Measurements from ENCODE around the gene SELENOH.

Gene SELENOH

GRCh38 chr11:57778318-57779037, 37.2 kb downstream of the SELENOH start:
- no peak for DNase-seq (ENCODE audit: low read depth in 2 of 2, low spot score in 1 of 2)

DNA sequence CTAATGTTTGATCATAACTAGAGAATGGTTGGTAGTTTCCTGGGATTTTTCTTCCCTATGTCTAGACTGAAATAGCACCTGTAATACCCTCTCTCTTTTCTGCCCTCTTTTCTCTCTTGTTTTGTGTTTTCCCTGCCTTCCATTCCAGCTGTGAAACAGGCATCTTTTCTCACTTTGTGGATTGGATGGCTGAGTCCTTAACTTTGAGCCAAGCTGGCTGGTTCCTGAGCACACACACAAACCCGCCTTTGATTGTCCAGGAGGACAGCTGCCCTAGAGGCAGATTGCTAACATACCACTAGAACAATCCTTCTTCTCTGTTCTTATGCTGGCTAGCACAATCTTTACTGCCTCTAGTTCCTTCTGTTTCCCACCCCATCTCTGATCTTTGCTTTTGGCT, 38.0 kb downstream of the SELENOH start:
- no peak for DNase-seq (ENCODE audit: low read depth in 2 of 2, low spot score in 1 of 2)

DNA sequence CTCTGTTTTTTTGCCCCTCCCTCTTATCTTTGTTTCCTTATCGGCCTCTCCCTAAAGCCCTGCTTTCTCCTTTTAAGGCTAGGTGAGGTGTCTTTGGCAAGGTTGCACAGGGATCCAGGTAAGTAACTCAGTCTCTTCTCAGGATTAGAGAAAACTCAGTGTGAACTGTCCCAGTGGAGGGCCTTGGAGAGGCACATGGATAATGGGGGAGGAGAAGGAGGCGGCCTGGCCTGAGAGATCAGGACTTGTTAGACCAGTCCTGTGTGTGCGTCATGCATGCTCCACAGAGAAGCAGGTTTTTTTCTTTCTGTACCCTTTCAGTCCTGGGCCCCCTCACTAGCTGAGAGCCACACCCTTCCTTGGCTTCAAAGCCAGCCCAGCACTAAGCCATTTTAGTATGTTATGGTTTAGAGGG, 40.2 kb downstream of the SELENOH start:
- no peak for DNase-seq (ENCODE audit: low read depth in 2 of 2, low spot score in 1 of 2)

DNA sequence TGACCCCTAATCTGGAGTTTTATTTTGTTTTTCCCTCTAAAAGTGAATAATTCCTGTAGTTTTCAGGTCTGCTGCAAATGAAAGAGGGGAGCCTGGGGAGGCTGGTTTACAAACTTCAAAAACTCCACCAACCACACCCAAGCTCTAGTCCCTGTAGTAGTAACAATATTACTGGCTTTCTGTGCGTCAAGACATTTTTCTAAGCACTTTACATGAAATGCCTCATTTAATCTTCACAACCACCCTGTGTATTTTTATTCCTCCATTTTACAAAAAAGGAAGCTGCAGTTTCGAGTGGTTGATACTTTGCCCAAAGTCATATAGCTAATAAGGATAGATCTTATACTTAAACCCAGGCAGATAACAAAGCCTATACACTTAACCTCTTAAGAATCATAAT, 43.8 kb downstream of the SELENOH start:
- no peak for DNase-seq (ENCODE audit: low read depth in 2 of 2, low spot score in 1 of 2)

DNA sequence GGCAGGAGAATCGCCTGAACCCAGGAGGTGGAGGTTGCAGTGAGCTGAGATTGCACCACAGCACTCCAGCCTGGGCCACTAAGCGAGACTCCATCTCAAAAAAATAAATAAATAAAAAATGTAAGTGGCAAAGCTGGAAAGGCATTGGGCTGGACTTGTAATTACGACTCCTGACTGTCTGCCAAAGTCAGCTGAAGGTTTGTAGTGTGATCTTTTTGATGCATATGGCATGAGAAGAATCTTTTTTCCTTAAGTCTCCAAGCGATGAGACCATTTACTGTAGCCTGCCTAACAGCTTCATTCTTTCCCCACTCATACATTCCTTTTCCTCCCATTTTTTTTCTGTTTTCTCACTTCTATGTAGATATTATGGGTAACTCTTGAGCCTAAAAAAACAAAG, 45.1 kb downstream of the SELENOH start:
- no peak for DNase-seq (ENCODE audit: low read depth in 2 of 2, low spot score in 1 of 2)

DNA sequence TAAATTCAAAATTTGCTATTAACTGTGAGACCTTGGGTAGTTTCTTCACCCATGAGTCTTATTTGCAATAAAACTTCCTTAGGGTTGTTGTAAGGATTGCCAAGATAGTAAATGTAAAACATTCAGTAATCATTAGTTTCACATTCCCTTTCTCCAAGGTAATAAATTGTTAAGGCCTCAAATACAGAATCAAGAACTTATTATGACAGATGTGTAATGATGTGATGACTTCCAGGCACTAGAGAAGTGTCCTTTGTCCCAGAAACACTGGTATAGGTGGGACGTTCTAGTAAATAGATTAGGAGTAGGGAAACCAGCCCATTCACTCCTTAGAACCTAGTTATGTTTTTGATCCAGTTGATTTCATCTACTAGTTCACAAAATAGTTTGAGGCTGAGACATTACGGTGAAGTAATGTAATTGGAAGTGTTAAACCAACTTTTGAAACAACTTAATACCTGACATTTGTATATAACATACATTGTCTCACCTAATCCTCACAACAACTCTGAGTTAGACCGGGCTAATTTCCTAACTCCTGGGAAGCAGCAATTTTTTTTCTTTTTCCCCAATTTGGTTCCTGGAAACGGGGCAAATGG, 45.8 kb downstream of the SELENOH start:
- DNase-seq (ENCODE audit: low read depth in 2 of 2, low spot score in 1 of 2) = no peak

DNA sequence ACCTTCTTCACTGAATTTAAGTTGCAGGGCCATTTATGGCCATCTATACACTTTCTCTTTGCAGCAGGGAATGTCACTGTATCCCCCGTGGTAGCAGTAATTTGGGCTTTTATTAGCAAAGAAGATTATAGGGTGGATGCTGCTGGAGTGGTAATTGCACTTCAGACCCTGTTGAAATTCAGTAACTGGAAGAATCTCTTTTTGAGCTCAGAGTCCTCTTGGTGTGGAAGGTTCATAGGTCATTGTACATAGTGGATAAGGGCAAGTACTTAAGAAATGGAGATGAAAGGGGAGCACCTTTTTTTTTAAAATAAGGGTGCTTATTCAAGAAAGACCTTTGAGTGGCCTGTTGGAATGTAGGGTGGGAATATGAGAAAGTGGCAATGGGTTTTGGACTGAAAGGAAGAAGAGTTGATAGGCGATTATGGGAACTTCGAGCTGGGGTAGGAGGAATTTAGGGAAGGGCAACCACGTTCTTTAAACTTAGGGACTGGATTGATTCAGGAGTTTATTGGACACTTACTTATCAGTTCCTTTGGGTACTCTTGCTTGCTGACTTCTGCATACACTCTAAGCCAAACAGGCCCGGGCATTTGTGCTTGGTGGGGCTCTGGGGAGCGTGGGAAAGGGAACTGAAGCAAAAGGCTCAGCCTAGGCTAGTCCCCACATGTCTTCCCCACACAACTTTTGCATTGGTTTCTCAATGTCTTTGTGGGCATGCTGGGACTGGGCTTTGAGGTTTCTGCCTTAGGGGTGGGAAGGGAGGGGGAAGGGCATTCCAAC, 46.8 kb downstream of the SELENOH start:
- DNase-seq (ENCODE audit: low read depth in 2 of 2, low spot score in 1 of 2) = no peak

DNA sequence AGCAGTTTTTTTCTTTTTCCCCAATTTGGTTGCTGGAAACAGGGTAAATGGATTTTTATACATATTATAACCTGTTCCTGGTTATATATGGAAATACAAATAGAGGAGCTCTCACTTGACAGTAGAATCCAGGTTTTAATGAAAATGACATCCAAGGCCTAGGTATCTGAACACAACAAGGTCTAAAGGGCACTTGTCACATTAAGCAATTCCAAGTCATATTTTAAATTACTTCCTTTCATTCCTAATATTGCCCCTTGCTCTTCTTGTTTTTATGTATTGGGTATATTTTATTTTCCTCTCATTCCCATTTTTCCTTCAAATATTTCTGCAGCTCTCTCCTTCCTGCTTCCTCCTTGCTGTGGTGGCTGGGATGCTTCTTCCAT, 47.4 kb downstream of the SELENOH start:
- no peak for DNase-seq (ENCODE audit: low read depth in 2 of 2, low spot score in 1 of 2)

- no peak for DNase-seq (ENCODE audit: low read depth in 2 of 2, low spot score in 1 of 2)
Measured at GRCh38 chr11:57791321-57792059, 50.2 kb downstream of the SELENOH start.

DNA sequence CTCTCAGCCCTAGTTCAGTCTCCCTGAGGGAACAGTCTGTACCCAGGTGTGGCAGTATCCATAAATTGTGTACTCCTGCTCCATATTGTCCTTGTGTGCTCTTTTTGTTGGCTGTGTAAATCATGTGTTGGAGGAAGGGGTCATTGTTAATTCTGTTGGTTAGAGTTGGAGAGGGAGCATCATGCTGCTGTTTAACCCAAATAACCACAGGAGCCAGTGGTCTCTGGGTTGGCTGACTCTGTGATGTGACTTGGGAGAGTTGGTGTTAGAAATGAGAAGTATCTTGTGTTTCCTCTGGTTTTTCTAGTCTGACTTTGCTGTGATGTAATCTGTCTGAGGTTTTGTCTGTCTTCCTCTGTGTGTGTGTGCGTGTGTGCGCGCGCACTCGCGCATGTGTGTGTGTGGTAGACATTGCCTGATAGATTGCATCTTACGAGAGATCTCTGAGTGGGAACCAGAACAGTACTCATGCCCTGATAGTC, 50.8 kb downstream of the SELENOH start:
- DNase-seq (ENCODE audit: low read depth in 2 of 2, low spot score in 1 of 2) = peak; percentile 59 to 73

DNA sequence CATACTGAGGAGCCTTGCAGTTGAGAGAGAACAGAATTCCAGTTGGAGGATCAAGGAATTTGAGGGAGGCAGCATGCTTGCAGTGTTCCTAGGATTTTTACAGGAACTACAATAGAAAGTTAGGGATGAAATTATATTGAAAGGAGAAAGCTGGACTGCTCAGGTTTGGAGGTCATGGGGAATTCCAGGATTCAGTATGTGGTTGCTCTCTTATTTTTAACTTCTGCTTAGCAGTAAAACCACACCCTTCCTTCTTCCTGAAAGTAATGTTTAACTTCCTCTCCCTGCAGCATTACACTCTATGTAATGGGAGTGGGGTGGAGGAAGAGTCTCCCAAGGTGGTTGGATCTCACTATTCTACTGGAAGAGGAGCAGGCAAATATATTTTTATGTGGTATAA, 51.6 kb downstream of the SELENOH start:
- no peak for DNase-seq (ENCODE audit: low read depth in 2 of 2, low spot score in 1 of 2)

Measured in stimulated activated CD8-positive, alpha-beta memory T cell treated with anti-CD3 and anti-CD28 coated beads, Interleukin-4, amount 100 ng/mL, for 4 hours (primary cell).